IPS-NIHi7 (cell line): ENCODE measurements around the gene LMX1B.

Experiments
- DNase-seq: peaks from one replicate; pipeline ENCODE4 v3.0.0; 2012; ENCODE audit warnings: mixed read lengths; ENCODE audit errors: extremely low spot score

Gene LMX1B

GRCh38 chr9:126617823-126618165, 4.1 kb downstream of the LMX1B start:
- no peak for DNase-seq

GRCh38 chr9:126618190-126618584, 4.5 kb downstream of the LMX1B start:
- no peak for DNase-seq

- DNase-seq: no peak
These were observed 5.0 kb downstream of the LMX1B start for GRCh38 chr9:126618585-126619360.

GRCh38 chr9:126619361-126620135, 5.8 kb downstream of the LMX1B start:
- no peak for DNase-seq

- DNase-seq: no peak
These were observed 6.8 kb downstream of the LMX1B start for GRCh38 chr9:126620478-126620877.

- DNase-seq: no peak
These were observed 7.6 kb downstream of the LMX1B start for GRCh38 chr9:126621061-126621918.

GRCh38 chr9:126621919-126622735, 8.4 kb downstream of the LMX1B start:
- DNase-seq: no peak

- DNase-seq: no peak
These were observed 9.6 kb downstream of the LMX1B start for GRCh38 chr9:126623314-126623666.

GRCh38 chr9:126623667-126624478, 10.1 kb downstream of the LMX1B start:
- DNase-seq: no peak

- DNase-seq: no peak
These were observed 10.7 kb downstream of the LMX1B start for GRCh38 chr9:126624479-126624826.

GRCh38 chr9:126624912-126625311, 11.2 kb downstream of the LMX1B start:
- no peak for DNase-seq

GRCh38 chr9:126625329-126626126, 11.8 kb downstream of the LMX1B start:
- DNase-seq: no peak

GRCh38 chr9:126626127-126626925, 12.6 kb downstream of the LMX1B start:
- DNase-seq: no peak

- DNase-seq: no peak
These were observed 13.2 kb downstream of the LMX1B start for GRCh38 chr9:126626926-126627233.

GRCh38 chr9:126628146-126628545, 14.4 kb downstream of the LMX1B start:
- DNase-seq: no peak

- no peak for DNase-seq
These were observed 15.4 kb downstream of the LMX1B start for GRCh38 chr9:126628969-126629674.

- no peak for DNase-seq
These were observed 16.9 kb downstream of the LMX1B start for GRCh38 chr9:126630458-126631237.

- peak; percentile 69 for DNase-seq
These were observed 17.5 kb downstream of the LMX1B start for GRCh38 chr9:126631254-126631653.
